HG02943 (cell line): ENCODE data around the gene GLT1D1.
"Not testable (repeated sequence)": the region's sequence is repeated elsewhere in the genome, so short reads cannot be mapped to it uniquely, and the experiment has no call there.

Experiments used
- ATAC-seq: cut with Tn5 transposase; IDR thresholded peaks from one replicate; pipeline ENCODE4 v1.9.1; 2021; ENCODE audit warnings: mild to moderate bottlenecking, low read depth, moderate library complexity; ENCODE audit not compliant: unreplicated experiment

GLT1D1 gene

DNA sequence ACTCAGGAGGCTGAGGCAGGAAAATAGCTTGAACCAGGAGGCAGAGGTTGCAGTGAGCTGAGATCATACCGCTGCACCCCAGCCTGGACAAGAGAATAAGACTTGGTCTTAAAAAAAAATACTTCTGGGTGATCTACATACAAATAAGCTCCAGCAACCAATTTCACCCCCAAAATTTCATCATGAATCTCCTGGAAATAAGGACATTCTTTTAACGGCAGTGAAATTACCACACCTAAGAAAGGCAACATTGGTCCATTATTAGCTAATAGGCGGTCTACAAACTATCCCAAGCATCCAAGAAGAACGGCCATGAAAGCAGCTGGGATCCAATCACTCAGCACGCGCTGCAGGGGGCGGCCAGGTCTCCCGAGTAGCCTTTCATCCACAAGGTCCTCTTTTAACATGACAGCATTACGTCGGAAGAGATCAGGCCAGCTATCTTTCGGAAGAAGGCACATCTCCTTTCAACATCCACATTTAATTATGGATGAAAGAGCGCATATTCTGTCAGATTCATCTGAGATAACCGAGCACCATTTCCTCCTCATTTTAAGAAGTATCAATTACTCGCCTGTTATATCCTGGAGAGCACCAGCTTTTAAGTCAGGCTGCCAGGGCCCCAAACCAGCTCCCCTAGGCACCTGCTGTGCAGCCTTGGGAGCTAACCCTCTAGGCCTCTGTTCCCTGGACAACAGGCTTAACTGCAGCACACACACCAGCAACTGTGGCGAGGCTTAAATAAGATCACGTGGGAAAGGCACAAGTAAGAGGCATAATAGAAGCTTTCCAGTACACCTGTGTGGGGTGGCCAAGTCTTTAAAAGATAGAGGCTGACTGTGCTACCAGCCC is 33.8 kb upstream of the GLT1D1 start:
- no peak for ATAC-seq

DNA sequence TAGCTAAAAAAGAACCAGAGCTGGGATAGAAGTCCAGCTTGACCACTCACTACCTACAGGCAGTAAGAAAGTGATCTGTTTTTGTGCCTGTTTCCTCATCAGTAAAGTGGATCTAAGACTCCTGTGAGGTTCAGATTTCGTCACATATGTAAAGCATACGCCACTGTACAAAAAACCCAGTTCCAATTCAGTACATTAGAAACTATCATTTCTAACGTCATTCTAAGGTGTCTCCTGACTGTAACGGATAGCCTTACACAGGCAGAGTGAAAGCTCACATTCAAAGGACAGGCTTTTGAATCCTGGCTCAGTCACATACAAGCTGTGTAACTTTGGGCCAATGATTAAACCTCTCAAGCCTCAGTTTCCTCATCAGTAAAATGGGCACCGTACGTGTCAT is 33.0 kb upstream of the GLT1D1 start:
- ATAC-seq, result no peak

DNA sequence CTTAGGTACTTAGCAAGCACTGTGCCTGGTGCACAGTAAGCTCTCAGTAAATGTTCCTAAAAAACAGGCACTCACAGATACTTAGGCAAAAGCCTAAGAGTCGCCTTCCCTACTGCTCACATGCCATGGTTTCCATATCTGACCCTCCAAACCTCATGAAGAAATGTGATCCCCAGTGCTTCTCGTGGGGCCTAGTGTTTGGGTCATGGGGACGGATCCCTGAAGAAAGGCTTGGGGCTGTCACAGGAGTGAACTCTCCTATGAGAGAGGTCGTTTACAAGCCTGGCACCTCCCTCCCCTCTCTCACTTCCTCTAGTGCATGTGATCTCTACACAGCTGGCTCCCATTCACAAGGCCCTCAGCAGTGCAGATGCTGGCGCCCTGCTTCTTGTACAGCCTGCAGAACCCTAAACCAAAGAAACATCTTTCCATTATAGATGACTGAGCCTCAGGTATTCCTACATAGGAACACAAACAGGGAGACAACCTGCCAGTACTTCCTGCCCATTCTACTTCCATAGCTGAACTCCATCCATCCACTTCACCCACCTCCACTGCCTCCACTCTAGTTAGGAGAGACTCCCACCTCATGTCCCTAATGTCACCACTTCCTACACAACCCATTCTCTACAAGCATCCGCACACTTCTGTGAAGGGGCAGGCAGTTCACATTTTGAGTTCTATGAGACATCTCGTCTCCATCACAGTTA is 32.4 kb upstream of the GLT1D1 start:
- peak; percentile 55 for ATAC-seq

DNA sequence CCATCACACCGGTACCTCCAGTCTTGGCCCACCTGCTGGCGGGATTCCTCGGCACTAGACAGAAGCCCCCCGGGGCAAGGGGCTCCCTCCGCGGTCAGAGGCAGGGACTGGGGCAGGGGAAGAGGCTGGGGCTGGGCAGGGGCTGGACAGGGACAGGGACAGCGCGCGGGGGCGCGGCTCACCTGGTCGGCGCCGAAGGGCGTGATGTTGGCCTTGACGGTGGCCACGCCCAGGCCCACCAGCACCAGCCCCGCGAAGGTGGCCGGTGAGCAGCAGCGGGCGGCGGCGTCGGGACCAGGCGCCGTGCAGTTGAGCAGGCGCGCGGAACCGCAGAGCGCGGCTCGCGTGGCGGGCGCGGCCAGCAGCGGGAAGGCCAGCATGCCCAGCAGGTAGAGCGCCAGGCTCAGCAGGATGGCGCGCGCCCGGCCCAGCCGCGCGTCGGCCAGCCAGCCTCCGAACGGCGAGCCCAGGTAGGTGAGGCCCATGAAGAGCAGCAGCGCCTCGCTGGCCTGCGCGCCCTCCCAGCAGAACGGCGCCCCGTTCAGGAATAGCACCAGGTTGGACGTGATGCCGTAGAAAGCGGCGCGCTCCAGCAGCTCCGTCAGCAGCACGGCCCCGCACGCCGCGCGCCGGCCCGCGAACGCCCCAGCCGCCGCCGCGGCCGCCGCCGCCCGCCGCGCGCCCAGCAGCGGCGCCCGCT is 29.9 kb upstream of the GLT1D1 start:
- peak; percentile 11 for ATAC-seq

DNA sequence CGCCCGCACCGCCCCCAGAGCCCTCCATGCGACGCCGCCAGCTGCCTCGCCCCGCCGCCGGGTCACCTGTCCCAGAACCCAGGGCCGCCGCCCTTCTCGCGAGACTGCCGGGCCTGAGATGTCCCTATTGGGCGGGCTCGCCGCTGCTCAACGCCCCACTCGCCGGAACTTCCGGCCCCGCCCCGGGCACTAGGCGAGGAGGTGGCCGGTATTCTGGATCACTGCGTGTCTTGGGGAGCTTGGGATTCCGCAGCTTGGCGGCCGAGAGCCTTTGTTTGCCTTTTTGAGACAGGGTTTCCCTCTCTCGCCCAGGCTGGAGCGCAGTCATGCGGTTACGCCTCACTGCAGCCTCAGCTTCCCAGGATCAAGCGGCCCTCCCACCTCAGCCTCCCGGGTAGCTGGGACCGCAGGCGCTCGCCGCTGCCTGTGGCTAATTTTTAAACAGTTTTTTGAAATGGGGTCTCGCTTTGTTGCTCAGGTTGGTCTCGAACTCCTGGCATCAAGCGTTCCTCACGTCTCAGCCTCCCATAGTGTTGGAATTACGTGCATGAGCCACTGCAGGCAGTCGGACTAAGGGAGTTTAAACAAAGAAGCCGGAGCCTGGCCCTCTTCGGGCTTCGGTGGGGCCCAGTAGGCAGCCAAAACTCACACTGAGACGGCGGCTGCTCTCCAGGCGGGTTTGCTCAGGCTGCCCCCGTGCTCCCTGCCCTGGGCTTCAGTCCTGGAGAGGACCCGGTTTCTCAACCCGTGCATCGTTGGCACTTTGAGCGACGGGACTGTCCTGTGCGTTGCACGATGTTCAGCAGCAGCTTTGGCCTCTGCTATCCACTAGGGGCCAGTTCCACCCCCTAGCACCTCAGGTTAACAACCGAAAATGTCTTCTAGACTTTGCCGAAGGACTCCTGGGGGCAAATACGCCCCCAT is 29.1 kb upstream of the GLT1D1 start, which contains the start of gene SLC15A4:
TSS of gene SLC15A4 (minus strand) at position 43 of the 924 bp plus-strand sequence. CDS start at position 28, 15 bp downstream.
- peak; percentile 79 for ATAC-seq

DNA sequence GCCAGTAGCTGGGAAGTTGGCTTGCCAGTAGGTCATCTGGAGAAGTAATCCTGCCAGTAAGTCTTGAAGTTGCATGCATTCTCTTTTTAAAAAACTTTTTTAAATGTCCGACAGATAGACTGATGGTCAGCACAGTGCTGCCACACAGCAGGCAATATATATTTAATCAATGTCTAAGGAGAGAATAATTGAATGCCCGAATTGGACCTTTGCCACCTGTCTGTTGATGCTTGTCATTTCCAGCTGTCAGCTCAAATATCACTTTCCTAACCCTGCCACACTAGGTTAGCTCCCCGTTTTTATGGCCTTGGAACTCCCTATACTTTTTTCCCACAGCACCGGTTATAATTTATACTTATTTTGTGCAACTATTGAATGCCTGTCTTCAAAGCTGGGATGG is 27.4 kb upstream of the GLT1D1 start:
- ATAC-seq, result no peak

DNA sequence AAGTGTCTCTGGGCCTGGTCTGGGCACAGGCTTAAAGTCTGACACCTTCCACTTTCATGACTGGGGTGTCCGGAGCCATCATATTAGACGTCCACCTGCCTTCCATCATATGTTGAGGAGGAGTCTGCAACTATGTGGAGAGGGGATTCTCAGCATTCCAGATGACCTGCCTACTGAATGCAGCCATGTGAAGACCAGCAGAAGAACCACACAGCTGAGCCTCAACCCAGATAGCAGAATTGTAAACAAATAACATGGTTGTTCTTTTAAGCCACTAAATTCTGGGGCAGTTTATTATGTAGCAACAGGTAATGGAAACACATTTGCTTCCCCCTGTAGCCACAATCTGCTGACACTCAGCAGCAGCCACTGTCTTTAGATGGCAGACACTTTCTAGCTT is 25.6 kb upstream of the GLT1D1 start:
- no peak for ATAC-seq

DNA sequence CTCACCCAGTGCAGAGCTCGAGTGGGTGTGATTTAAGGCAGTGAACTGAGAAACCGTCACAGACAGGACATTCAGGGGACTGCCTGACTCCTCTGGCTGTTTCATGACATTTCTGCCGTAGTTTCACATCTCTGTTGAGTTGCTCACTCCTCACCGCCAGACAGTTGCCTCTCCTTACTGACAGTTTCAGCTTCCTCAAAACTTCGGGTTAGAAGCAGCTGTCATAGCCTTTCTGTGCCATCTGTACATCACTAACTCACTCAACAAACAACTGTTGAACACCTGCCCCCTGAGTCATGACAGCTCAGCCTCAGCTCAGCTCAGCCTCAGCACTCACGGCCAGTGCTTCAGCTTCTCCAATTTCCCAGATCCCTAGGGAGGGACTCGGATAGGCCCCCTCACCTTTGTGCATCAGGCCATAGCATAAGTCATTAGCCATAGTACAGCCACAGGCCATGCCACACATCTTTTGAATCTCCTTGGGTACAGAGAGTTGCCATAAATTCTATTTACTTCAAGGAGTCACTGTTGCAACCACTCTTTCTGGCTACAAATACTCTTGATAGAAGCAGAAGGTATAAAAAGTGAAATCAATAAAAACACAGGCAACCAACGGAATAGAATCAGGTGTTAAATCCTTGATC is 23.3 kb upstream of the GLT1D1 start:
- ATAC-seq, result peak; percentile 95

DNA sequence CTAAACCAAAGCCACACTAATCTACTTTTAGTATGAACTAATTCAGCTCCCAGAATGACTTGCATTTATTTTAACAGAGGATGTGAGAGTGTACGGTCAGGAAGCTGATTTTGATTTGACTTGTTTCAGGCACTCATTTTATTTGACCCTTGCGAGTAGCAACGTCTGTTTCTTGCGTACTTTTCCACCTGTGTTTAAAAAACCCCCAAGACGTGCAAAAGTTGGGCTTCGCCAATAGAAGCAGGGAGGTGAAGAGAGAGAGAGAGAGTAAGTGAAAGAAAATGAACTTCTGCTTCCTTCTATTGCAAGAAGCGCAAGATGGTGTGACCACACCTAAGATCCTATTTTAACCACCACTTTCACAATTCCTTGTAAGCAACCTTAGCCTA is 22.8 kb upstream of the GLT1D1 start:
- peak; percentile 45 for ATAC-seq

DNA sequence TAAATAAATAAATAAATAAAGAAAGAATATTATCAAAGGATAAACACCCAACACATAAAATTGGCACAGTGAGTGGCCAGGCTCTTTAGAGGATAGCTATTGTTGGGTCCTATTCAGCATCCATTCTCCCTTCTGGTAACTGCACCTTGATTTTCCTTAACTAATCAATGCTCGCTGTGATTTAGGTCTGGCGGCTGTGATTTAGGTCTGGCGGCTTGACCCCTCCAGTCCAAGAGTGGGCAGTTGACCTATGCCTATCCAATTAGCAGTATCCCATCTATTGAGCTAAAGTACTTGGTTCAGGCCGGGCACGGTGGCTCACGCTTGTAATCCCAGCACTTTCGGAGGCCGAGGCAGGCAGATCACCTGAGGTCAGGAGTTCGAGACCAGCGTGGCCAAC is 19.9 kb upstream of the GLT1D1 start:
- no peak for ATAC-seq

DNA sequence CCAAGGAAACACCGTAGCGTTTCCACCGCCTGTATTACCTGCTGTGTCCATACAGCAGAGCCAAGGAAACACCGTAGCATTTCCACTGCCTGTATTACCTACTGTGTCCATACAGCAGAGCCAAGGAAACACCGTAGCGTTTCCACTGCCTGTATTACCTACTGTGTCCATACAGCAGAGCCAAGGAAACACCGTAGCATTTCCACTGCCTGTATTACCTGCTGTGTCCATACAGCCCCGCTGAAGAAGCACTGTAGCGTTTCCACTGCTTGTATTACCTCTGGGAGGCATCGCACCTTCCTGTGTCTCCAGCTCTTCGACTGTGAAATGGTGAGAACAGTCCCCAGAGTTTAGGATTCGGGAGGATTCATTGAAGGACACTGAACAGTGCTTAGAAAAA is 13.4 kb upstream of the GLT1D1 start:
- ATAC-seq, result not testable (repeated sequence)

DNA sequence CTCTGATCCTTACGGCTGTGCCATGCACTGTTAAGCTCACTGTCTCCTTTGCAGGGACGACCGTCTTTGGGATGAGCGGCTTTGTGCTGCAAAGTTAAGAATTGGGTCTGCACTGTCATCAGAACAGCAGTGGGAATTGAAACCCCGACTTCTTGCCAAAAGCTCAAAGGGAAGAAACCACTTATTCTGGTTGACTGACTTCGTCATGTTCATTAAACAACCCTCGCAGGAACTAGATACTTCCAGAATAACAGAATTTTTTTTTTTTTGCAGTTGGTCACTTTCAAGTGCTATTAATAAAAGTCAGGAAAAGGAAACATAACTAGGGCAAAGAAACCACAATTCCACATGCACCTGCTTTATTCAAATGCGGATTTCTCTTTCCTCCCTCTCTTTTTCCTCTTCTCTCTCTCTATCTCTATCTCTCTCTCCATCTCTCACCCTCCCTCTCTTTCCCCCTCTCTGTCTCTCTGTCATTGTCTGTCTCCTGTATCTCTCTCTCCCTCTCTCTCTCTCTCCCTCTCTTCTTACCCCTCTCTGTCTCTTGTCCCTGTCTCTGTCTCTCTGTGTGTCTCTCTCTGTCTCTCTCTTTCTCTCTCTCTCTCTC is 12.3 kb upstream of the GLT1D1 start:
- ATAC-seq, result no peak

DNA sequence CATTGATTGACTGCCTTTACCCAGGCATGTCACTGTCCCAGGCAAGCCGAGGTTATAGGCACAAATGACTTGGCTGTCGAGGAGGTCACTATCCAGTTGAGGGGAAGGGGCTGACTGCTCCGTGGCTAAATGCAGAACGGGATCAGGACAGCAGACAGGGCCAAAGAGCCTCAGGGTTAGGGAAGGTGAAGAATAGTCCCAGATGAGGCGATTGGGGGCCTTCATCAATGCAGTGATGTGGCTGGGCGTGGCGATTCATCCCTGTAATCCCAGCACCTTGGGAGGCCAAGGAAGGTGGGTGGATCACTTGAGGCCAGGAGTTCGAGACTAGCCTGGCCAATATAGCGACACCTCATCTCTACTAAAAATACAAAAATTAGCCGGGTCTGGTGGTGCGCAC is 10.7 kb upstream of the GLT1D1 start:
- ATAC-seq, result no peak

DNA sequence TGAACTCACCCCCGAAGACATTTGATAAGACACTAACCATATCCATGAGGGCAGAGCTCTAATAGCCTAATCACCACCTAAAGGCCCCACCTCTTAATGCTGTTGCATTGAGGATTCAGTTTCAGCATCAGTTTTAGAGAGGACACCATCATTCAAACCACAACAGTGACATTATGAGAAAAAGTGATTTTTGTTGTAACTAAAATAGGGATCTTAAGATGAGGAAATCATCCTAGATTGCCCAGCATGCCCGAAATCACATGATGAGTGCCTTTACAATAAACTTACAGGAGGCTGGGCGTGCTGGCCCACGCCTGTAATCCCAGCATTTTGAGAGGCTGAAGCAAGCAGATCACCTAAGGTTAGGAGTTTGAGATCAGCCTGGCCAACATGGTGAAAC is 9.7 kb upstream of the GLT1D1 start:
- no peak for ATAC-seq

DNA sequence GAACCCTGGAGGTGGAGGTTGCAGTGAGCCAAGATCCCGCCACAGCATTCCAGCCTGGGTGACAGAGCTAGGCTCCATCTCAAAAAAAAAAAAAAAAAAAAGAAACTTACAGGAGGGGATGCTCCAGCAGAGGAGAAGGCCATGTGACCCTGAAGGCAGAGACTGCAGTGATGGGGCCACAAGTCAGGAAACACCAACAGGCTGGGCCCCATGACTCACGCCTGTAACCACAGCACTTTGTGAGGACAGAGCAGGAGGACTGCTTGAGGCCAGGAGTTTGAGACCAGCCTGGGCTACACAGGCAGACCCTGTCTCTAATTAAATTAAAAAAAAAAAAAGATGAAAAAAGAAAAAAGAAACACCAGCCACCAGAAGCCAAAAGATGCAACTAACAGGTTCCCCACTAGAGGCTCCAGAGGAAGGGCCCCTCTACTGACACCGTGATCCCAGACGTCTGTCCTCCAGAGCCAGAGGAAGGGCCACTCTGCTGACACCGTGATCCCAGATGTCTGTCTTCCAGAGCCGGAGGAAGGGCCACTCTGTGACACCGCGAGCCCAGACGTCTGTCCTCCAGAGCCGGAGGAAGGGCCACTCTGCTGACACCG is 9.1 kb upstream of the GLT1D1 start:
- no peak for ATAC-seq

DNA sequence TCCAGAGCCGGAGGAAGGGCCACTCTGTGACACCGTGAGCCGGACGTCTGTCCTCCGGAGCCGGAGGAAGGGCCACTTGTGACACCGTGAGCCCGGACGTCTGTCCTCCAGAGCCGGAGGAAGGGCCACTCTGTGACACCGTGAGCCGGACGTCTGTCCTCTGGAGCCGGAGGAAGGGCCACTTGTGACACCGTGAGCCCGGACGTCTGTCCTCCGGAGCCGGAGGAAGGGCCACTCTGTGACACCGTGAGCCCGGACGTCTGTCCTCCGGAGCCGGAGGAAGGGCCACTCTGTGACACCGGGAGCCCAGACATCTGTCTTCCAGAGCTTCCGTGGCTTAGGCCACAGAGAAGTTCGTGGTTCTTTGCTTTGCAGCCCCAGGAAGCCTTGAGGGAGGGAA is 6.6 kb upstream of the GLT1D1 start:
- ATAC-seq, result not testable (repeated sequence)

DNA sequence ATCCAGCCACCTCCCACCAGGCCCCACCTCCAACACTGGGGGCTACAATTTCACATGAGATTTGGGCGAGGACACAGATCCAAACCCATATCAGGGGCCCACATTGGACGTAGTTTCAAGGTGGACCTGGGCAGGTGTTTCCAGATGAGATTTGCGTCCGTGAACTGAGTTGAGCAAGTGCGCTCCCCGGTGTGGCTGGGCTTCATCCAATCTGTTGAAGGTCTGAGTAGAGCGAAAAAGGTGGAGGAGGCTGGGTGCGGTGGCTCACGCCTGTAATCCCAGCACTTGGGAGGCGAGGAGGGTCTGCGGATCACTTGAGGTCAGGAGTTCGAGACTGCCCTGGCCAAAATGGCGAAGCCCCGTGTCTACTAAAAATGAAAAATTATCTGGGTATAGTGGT is 4.9 kb upstream of the GLT1D1 start:
- ATAC-seq, result no peak

DNA sequence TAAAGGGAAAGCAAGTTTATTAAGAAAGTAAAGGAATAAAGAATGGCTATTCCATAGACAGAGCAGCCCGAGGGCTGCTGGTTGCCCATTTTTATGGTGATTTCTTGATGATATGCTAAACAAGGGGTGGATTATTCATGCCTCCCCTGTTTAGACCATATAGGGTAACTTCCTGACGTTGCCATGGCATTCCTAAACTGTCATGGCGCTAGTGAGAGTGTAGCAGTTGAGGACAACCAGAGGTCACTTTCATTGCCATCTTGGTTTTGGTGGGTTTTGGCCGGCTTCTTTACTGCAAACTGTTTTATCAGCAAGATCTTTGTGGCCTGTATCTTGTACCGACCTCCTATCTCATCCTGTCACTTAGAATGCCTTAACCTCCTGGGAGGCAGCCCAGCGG is 3.5 kb upstream of the GLT1D1 start:
- ATAC-seq, result not testable (repeated sequence)

DNA sequence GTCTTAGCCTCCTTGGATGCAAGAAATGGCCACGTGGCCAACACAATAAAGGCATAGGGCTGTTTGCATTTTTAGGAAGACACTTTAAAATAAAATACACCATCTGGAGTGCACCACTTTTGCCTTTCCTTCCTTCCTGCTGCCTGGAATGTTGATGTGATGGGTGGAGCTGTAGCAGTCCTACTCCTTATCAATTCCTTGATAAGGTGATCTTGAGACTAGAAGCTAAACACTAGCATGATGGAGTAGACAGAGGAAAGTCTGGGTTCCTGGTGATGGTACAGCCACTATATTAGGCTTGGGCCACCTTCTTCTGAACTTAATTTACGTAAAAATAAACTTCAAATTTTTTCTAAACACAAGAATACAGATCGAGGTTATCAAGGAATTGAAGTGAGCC is 2.9 kb upstream of the GLT1D1 start:
- no peak for ATAC-seq
